D721Med (cell line): ENCODE results near the gene NR3C2.

Experiments used
- DNase-seq: peaks from one replicate; pipeline ENCODE4 v3.0.0; 2011; ENCODE audit warnings: low spot score; ENCODE audit not compliant: insufficient read length
- FAIRE-seq: peaks from 2 replicates; lab custom pipeline; 2011; peaks lifted over from hg19 to GRCh38; lab: Jason Lieb, UNC
- CTCF ChIP-seq: IDR thresholded peaks from 2 replicates; pipeline ENCODE4 v1.5.1; 2012; ENCODE audit warnings: mild to moderate bottlenecking, control low read depth; ENCODE audit not compliant: insufficient read depth; ENCODE audit errors: missing control alignments

Gene NR3C2

GRCh38 chr4:148373093-148373492 is 69.1 kb downstream of the NR3C2 start:
- no peak for FAIRE-seq
- no peak for TF ChIP-seq CTCF

DNA sequence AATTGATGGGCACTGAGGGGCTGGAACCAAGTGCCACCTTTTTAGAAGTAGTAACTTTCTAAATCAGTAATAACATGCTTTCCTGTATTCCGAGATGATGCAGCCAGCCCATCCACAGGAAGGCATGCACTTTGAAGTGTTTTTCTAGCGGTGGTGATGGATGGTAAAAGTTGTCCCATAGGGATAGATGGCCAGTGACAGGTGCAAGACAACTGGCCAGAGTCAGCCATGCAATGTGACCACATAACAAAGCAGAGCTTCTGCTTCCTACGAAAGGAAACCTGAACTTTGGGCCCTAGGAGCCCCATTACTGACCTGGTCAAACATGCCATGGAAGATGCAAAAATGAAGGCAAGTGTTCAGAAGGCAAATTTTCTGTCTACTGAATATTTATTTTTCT is 72.3 kb downstream of the NR3C2 start:
- no peak for TF ChIP-seq CTCF
- DNase-seq: no peak
- no peak for FAIRE-seq

More at GRCh38 chr4:148373093-148373492, 69.1 kb downstream of the NR3C2 start:
- no peak for DNase-seq

- no peak for FAIRE-seq
- no peak for DNase-seq
- no peak for TF ChIP-seq CTCF
These were observed 74.5 kb downstream of the NR3C2 start for GRCh38 chr4:148367756-148368155.

DNA sequence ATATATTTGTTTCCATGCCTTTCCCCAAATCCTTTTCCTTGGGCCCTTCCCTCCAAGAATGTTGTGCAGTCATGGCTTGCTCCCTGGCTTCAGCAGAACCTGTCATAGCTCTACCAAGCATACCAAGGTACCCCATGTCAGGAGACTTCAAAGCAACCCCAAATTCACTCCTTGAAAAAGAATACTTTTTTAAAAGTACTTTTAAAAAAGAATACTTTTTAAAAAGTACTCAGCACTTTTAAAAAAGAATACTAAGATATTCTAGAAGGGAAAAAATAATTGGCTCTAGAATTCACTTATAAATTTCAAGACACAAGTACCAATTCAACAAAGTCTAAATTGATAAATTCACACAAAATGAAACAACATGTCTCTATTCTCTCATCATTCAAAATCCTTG is 76.0 kb downstream of the NR3C2 start:
- DNase-seq (no peak), FAIRE-seq (no peak)
- no peak for TF ChIP-seq CTCF

DNA sequence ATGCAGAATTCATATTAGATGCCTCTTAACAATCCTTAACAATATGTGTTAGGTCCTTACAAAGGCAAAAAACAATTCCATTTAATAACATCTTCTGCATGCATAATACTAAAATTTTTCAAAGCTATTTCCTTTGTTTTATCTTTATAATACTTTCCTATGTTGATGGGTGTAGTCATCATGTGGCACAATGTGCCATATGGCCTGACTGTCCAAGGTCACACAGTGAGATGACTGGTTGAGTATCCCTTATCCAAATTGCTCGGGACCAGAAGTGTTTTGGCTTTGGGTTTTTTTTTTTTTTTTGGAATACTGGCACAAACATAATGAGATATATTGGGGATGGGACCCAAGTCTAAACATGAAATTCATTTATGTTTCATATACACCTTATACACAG is 77.7 kb downstream of the NR3C2 start:
- FAIRE-seq: no peak
- TF ChIP-seq CTCF: no peak
- no peak for DNase-seq

GRCh38 chr4:148359769-148360168 is 82.4 kb downstream of the NR3C2 start:
- DNase-seq: no peak
- TF ChIP-seq CTCF: no peak
- FAIRE-seq: no peak

DNA sequence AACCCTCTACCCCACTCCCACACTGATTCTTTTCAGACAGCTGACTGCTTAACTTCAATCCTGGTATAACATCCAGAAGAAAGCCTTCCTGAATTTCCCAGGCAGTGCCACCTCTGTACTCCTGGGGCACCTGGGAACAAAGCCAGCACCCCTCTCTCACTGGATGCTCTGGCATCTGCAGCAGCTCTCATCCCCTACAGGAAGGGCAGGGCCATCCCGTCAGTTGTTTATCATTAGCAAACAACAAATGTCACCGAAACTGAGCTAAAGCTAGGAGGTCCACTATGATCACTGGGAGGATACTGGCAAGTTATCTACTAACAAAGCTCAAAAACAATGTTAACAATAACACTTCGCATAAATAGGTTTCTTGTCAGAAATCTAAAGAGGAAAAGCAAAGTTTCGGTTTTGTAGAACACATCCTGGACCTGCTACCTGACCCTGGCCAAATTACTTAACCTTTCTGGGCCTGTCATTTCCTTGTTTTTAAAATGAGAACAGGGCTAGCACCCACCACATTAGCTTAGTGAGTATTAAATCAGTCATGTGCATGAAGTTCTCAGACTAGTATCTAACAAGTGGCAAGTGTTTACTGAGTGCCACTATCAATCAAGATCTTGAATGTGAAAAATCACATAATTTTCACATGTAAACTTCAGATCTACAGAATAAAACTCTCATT is 86.6 kb downstream of the NR3C2 start:
- TF ChIP-seq CTCF: no peak
- DNase-seq (no peak), FAIRE-seq (no peak)
